ENCODE results near the gene CCDC154. TPM values are rescaled to one million over a fixed set of nuclear protein-coding genes. Genes with fewer than 3 reads are reported as not detected.
A peak's percentile ranks its signal among the peaks of the same experiment; 100 is the strongest.
"Not testable (repeated sequence)": the region's sequence is repeated elsewhere in the genome, so short reads cannot be mapped to it uniquely, and the experiment has no call there.

Gene CCDC154
- total and polyA plus RNA-seq, 10 of the 15 experiments (the other 5 are each of a cell fraction or from before 2014, with no cell fraction given) = 0.06 to 0.26 (median 0.25) TPM; not detected in 7

DNA sequence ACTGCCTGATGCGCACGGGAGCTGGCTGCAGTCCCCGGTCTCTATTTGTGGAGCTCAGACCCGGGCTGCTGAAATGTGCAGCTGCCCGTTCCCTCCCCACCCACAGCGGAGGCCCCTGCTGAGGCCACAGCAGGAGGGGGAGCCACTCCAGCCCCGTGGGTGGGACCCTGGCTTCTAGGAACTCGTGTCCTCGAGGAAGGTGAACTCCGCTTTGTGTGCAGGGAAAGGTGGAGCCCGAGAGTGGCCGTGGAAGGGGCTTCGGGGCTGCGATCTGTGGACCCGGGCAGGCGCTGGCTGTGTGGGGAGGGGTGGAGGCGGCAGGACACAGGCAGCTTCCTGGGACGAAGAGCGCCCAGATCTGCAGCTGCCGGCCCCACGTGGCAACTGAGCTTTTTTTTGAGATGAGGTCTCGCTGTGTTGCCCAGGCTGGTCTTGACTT, 2.9 kb downstream of the CCDC154 start (continued):
- TF ChIP-seq, protein P1, sequence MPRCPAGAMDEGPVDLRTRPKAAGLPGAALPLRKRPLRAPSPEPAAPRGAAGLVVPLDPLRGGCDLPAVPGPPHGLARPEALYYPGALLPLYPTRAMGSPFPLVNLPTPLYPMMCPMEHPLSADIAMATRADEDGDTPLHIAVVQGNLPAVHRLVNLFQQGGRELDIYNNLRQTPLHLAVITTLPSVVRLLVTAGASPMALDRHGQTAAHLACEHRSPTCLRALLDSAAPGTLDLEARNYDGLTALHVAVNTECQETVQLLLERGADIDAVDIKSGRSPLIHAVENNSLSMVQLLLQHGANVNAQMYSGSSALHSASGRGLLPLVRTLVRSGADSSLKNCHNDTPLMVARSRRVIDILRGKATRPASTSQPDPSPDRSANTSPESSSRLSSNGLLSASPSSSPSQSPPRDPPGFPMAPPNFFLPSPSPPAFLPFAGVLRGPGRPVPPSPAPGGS (IDR thresholded peaks at IDR 0.05; ENCODE audit: borderline replicate concordance, insufficient read depth, low read depth, low read length, poor library complexity, severe bottlenecking) = no peak
- TF ChIP-seq GATAD2B (conservative IDR thresholded peaks at IDR 0.05; ENCODE audit: low read depth) = no peak

DNA sequence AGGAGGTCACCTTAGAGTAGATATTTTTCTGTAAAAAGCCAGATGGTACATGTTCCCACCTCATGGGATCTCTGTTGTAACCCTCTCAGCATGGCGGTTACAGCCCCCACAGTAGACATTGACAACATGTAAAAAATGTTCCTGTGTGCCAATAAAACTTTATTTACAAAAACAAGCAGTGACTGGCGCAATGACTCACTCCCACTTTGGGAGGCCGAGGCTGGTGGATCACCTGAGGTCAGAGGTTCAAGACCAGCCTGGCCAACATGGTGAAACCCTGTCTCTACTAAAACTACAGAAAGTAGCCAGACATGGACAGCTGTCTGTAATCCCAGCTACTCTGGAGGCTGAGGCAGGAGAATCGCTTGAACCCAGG, 4.7 kb downstream of the CCDC154 start:
- H3K9me3 ChIP-seq (replicated peaks; ENCODE audit: control insufficient read depth, insufficient read depth, low read length); DNase-seq (ENCODE audit: low read depth, low spot score); H3K27ac ChIP-seq (ENCODE audit: control insufficient read depth, insufficient read depth); H3K4me3 ChIP-seq; SMC1A ChIA-PET (ENCODE audit: uncharacterized antibody, unreplicated experiment); H3K4me1 ChIP-seq (ENCODE audit: control insufficient read depth, insufficient read depth, low read length); intact Hi-C loops (cut with micrococcal nuclease; ENCODE audit: unreplicated experiment); H4K20me1 ChIP-seq (ENCODE audit: control insufficient read depth, insufficient read depth); ATAC-seq; H3K36me3 ChIP-seq (ENCODE audit: control insufficient read depth in 2 of 2, insufficient read depth in 2 of 2, low read length in 1 of 2); FAIRE-seq; H2AFZ ChIP-seq (ENCODE audit: control insufficient read depth, low read depth, low read length); H3K9ac ChIP-seq (ENCODE audit: control insufficient read depth, insufficient read depth, low read length); RAD21 ChIA-PET (ENCODE audit: unreplicated experiment); in situ Hi-C loops (cut with MboI); H3K79me2 ChIP-seq (ENCODE audit: control insufficient read depth, insufficient read depth, low read length); H3K27me3 ChIP-seq (replicated peaks in 1 of 2; ENCODE audit: control insufficient read depth in 2 of 2, insufficient read depth in 2 of 2, low read length in 1 of 2); BruUV-seq (replicated peaks); H3K4me2 ChIP-seq (ENCODE audit: control insufficient read depth, insufficient read depth): not testable (repeated sequence)
- TF ChIP-seq, protein P2, sequence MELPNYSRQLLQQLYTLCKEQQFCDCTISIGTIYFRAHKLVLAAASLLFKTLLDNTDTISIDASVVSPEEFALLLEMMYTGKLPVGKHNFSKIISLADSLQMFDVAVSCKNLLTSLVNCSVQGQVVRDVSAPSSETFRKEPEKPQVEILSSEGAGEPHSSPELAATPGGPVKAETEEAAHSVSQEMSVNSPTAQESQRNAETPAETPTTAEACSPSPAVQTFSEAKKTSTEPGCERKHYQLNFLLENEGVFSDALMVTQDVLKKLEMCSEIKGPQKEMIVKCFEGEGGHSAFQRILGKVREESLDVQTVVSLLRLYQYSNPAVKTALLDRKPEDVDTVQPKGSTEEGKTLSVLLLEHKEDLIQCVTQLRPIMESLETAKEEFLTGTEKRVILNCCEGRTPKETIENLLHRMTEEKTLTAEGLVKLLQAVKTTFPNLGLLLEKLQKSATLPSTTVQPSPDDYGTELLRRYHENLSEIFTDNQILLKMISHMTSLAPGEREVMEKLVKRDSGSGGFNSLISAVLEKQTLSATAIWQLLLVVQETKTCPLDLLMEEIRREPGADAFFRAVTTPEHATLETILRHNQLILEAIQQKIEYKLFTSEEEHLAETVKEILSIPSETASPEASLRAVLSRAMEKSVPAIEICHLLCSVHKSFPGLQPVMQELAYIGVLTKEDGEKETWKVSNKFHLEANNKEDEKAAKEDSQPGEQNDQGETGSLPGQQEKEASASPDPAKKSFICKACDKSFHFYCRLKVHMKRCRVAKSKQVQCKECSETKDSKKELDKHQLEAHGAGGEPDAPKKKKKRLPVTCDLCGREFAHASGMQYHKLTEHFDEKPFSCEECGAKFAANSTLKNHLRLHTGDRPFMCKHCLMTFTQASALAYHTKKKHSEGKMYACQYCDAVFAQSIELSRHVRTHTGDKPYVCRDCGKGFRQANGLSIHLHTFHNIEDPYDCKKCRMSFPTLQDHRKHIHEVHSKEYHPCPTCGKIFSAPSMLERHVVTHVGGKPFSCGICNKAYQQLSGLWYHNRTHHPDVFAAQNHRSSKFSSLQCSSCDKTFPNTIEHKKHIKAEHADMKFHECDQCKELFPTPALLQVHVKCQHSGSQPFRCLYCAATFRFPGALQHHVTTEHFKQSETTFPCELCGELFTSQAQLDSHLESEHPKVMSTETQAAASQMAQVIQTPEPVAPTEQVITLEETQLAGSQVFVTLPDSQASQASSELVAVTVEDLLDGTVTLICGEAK (IDR thresholded peaks at IDR 0.05; ENCODE audit: borderline replicate concordance) = peak; percentile 82
- POLR2A ChIA-PET = interaction anchor here (0.6 kb wide), 1 partner anchor 252 kb away, joined by 4 read pairs; no protein-coding TSS in a partner anchor
- WGBS (ENCODE audit: insufficient coverage, insufficient replicate concordance, low lambda C conversion rate, missing lambda C conversion rate) = 67% methylated on average over 4 of the region's 4 CpGs
- CTCF ChIA-PET = interaction anchor here (0.7 kb wide), 1 partner anchor 99 kb away, joined by 3 read pairs; no protein-coding TSS in a partner anchor

Data from GM12878 (cell line).